ENCODE measurements around the gene PRKAR1B.

The PRKAR1B gene

GRCh38 chr7:575425-576366 is 151.4 kb downstream of the PRKAR1B start:
- H3K79me2 ChIP-seq (ENCODE audit: insufficient read depth, low read length) = no peaks in the 10 kb centered on the region
- no peaks in the 10 kb centered on the region for H3K9me3 ChIP-seq (ENCODE audit: low read length)
- H3K27me3 ChIP-seq (ENCODE audit: insufficient read depth, low read length) = no peaks in the 10 kb centered on the region
- no peaks in the 10 kb centered on the region for H3K4me1 ChIP-seq (ENCODE audit: insufficient read depth, low read length, severe bottlenecking)
- no peak overlapping the region for H3K27ac ChIP-seq (ENCODE audit: low read depth, low read length, poor library complexity, severe bottlenecking)
- no peak overlapping the region for H3K4me2 ChIP-seq (ENCODE audit: low read length)
- no peak overlapping the region for H3K4me3 ChIP-seq (ENCODE audit: low read depth, low read length, poor library complexity, severe bottlenecking)
- H3K36me3 ChIP-seq (ENCODE audit: insufficient read depth, low read length) = no peaks in the 10 kb centered on the region; the same call in 1 of the 2 replicates
- no peaks in the 10 kb centered on the region for H3K9me2 ChIP-seq (ENCODE audit: low read depth, low read length)
- no peak overlapping the region for H3K9ac ChIP-seq (ENCODE audit: low read length)
- TF ChIP-seq CTCF (IDR thresholded peaks at IDR 0.05; ENCODE audit: low read length) (no peak), EZH2 (IDR thresholded peaks at IDR 0.05; ENCODE audit: borderline replicate concordance, low read length) (no peak)
- no peaks in the 10 kb centered on the region for H4K20me1 ChIP-seq (ENCODE audit: insufficient read depth, low read length)
- H2AFZ ChIP-seq (ENCODE audit: low read length) = no peak overlapping the region
- H3F3A ChIP-seq (ENCODE audit: insufficient read depth, low read length) = no peaks in the 10 kb centered on the region

GRCh38 chr7:574661-575395 is 152.3 kb downstream of the PRKAR1B start:
- no peaks in the 10 kb centered on the region for H3K9me3 ChIP-seq (ENCODE audit: low read length)
- H3K4me1 ChIP-seq (ENCODE audit: insufficient read depth, low read length, severe bottlenecking) = no peaks in the 10 kb centered on the region
- no peaks in the 10 kb centered on the region for H3K9me2 ChIP-seq (ENCODE audit: low read depth, low read length)
- H3K4me3 ChIP-seq (ENCODE audit: low read depth, low read length, poor library complexity, severe bottlenecking) = no peak overlapping the region
- no peak overlapping the region for H3K4me2 ChIP-seq (ENCODE audit: low read length)
- no peak for TF ChIP-seq EZH2 (IDR thresholded peaks at IDR 0.05; ENCODE audit: borderline replicate concordance, low read length)
- TF ChIP-seq CTCF (IDR thresholded peaks at IDR 0.05; ENCODE audit: low read length) = no peak
- no peaks in the 10 kb centered on the region for H3F3A ChIP-seq (ENCODE audit: insufficient read depth, low read length)
- no peaks in the 10 kb centered on the region for H3K27me3 ChIP-seq (ENCODE audit: insufficient read depth, low read length)
- H3K79me2 ChIP-seq (ENCODE audit: insufficient read depth, low read length) = no peaks in the 10 kb centered on the region
- no peak overlapping the region for H3K9ac ChIP-seq (ENCODE audit: low read length)
- no peaks in the 10 kb centered on the region; the same call in 1 of the 2 replicates for H3K36me3 ChIP-seq (ENCODE audit: insufficient read depth, low read length)
- H2AFZ ChIP-seq (ENCODE audit: low read length) = no peak overlapping the region
- H4K20me1 ChIP-seq (ENCODE audit: insufficient read depth, low read length) = no peaks in the 10 kb centered on the region
- no peak overlapping the region for H3K27ac ChIP-seq (ENCODE audit: low read depth, low read length, poor library complexity, severe bottlenecking)

- Histone ChIP-seq H3K4me2 (ENCODE audit: low read length) (no peak overlapping the region), H3K4me1 (ENCODE audit: insufficient read depth, low read length, severe bottlenecking) (no peaks in the 10 kb centered on the region), H3K27ac (ENCODE audit: low read depth, low read length, poor library complexity, severe bottlenecking) (no peak overlapping the region), H3K4me3 (ENCODE audit: low read depth, low read length, poor library complexity, severe bottlenecking) (no peak overlapping the region), H2AFZ (ENCODE audit: low read length) (no peak overlapping the region), H3K9me3 (ENCODE audit: low read length) (no peaks in the 10 kb centered on the region), H3K9me2 (ENCODE audit: low read depth, low read length) (no peaks in the 10 kb centered on the region), H3K79me2 (ENCODE audit: insufficient read depth, low read length) (no peaks in the 10 kb centered on the region), H3K9ac (ENCODE audit: low read length) (no peak overlapping the region), H4K20me1 (ENCODE audit: insufficient read depth, low read length) (no peaks in the 10 kb centered on the region), H3K36me3 (ENCODE audit: insufficient read depth, low read length) (no peaks in the 10 kb centered on the region; the same call in 1 of the 2 replicates), H3F3A (ENCODE audit: insufficient read depth, low read length) (no peaks in the 10 kb centered on the region), H3K27me3 (ENCODE audit: insufficient read depth, low read length) (no peaks in the 10 kb centered on the region)
- TF ChIP-seq CTCF (IDR thresholded peaks at IDR 0.05; ENCODE audit: low read length) (no peak), EZH2 (IDR thresholded peaks at IDR 0.05; ENCODE audit: borderline replicate concordance, low read length) (no peak)
Observed at GRCh38 chr7:573933-574381, 153.1 kb downstream of the PRKAR1B start.

Measured in OCI-LY1 (cell line).